Measurements from ENCODE around the gene CARNS1. TPM values are rescaled to one million over a fixed set of nuclear protein-coding genes. Genes with fewer than 3 reads are reported as not detected.

The CARNS1 gene
- total and polyA plus RNA-seq, 9 donors, result 0.12 to 13.2 (median 0.62) TPM

DNA sequence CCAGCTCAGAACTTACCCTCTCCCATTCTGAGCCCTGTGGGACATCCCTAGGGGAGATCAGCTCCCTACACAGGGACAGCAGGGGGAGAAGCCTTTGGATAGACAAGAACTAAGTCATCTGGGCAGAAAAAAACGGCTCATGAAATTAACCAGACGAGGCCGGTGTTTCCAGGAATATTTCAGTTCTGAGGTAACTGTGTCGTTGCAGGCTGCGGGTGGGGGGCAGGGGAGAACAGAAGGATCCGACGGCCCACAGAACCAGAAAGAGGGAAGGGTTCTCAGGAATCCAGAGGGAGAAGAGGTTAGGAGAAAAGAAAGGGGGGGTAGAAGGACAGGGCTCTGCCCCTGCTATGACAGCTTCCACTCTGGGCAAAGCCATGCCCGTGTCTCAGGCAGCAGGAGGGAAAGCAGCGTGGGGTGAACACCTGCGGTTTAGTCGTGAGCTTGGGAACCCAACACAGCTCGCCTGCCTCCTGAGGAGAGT, 45.6 kb upstream of the CARNS1 start:
- WGBS, 3 donors, result 25 to 46% (median 31%) methylated on average over 12 of the region's 12 CpGs
- no peaks in the 10 kb centered on the region for H3K9me3 ChIP-seq
- no peaks in the 10 kb centered on the region for H3K27me3 ChIP-seq
- no peaks in the 10 kb centered on the region for H3K36me3 ChIP-seq
- intact Hi-C loops (cut with DNase I), result no loop called here
- peak in 2 of 5 donors; percentile 53 for DNase-seq
- peak overlapping the region; percentile 33 to 62 for H3K27ac ChIP-seq
- H3K4me1 ChIP-seq (ENCODE audit: insufficient read depth), result peaks cover 39% of the 10 kb centered on the region
- H3K4me3 ChIP-seq, result no peak overlapping the region
- TF ChIP-seq POLR2A (IDR thresholded peaks at IDR 0.05) (no peak), EP300 (IDR thresholded peaks at IDR 0.05) (no peak)
- TF ChIP-seq, protein P1, sequence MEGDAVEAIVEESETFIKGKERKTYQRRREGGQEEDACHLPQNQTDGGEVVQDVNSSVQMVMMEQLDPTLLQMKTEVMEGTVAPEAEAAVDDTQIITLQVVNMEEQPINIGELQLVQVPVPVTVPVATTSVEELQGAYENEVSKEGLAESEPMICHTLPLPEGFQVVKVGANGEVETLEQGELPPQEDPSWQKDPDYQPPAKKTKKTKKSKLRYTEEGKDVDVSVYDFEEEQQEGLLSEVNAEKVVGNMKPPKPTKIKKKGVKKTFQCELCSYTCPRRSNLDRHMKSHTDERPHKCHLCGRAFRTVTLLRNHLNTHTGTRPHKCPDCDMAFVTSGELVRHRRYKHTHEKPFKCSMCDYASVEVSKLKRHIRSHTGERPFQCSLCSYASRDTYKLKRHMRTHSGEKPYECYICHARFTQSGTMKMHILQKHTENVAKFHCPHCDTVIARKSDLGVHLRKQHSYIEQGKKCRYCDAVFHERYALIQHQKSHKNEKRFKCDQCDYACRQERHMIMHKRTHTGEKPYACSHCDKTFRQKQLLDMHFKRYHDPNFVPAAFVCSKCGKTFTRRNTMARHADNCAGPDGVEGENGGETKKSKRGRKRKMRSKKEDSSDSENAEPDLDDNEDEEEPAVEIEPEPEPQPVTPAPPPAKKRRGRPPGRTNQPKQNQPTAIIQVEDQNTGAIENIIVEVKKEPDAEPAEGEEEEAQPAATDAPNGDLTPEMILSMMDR (IDR thresholded peaks at IDR 0.05), result no peak

DNA sequence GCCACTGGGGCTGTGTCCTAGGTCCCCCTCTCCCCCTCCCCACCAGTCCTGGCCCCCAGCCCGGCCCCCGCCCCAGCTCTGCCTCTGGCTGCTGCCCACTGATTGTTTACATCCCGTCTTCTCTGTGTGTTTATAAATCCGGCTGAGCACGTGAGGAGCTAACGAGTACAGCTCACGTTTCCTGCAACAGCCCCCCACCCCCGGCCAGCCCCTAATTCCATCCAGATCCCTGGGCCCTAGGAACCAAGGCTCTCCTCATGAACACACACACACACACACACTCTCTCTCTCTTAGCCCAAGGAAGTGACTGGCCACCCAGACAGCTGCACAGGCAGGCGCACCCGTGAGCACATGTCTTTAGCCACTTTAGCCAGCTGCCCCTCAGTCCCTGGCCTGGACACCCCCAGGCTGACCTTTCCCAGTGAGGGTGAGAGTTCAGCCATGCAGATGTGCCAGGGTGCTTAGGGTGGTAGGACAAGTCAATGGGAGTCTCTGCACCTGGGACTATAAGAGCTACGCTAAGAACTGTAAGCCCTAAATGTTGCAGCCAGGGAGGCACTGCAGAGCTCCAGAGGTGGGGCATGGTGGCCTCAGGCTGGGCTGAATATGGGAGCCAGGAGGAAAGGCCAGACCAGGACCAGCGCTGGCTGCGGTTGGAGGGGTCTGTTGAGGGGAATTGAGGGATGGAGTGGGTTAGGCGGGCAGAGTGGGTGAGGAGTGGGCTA, 45.0 kb upstream of the CARNS1 start:
- Histone ChIP-seq H3K4me3 (no peak overlapping the region), H3K36me3 (no peaks in the 10 kb centered on the region), H3K27me3 (no peaks in the 10 kb centered on the region), H3K4me1 (ENCODE audit: insufficient read depth) (peaks cover 39% of the 10 kb centered on the region), H3K27ac (peak overlapping the region; percentile 33 to 62), H3K9me3 (no peaks in the 10 kb centered on the region)
- TF ChIP-seq POLR2A (IDR thresholded peaks at IDR 0.05), result no peak
- TF ChIP-seq, protein P1 (IDR thresholded peaks at IDR 0.05), result no peak
- TF ChIP-seq EP300 (IDR thresholded peaks at IDR 0.05), result no peak
- 34 to 44% (median 36%) methylated on average over 13 to 14 of the region's 14 CpGs for WGBS, 3 donors
- intact Hi-C loops (cut with DNase I), result no loop called here
- peak in 3 of 5 donors; percentile 36 to 55 (median 38) for DNase-seq

DNA sequence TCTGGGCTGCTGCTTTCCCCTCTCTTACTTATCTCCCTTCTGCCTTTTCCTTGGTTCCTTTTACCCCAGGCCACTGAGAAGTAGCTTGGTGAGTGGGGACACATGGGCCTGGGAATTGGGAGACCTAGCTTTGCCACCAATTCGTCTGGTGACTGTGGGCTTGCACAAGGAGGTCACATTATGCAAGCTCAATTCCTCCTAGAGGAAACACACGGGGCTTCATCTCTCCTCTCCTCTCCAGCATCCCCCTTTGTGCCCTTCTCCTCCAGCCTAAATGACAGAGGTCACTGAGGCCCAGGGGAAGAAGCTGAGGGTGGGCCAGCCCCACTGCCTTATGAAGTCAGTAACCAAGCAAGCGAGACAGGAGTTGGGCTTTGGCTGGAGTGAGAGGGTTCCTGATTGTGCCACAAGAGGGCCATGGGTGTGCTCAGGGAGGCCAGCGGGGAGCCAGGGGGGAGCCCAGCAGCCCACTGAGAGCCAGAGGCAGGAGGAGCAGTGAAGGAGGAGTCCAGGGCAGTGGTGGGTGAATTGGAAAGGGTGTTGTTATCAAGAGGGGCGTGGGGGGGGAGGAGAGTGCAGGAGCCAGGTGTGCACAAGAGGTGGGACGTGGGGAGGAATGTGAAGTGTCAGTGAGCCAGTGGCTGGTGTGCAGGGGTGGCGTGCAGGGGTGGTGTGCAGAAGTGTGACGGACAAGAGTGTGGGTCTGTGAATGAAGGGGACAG, 44.1 kb upstream of the CARNS1 start:
- Histone ChIP-seq H3K36me3 (no peaks in the 10 kb centered on the region), H3K4me1 (ENCODE audit: insufficient read depth) (peaks cover 32% of the 10 kb centered on the region), H3K27ac (peak overlapping the region; percentile 78 to 85), H3K27me3 (no peaks in the 10 kb centered on the region), H3K9me3 (no peaks in the 10 kb centered on the region), H3K4me3 (peak overlapping the region; percentile 69)
- WGBS, 3 donors, result 61 to 73% (median 69%) methylated on average over 8 of the region's 8 CpGs
- TF ChIP-seq, protein P1 (IDR thresholded peaks at IDR 0.05), result peak in 1 of 3 donors; percentile 28
- TF ChIP-seq EP300 (IDR thresholded peaks at IDR 0.05) (no peak), POLR2A (IDR thresholded peaks at IDR 0.05) (no peak)
- peak in 2 of 5 donors; percentile 36 to 45 for DNase-seq
- intact Hi-C loops (cut with DNase I), result no loop called here

DNA sequence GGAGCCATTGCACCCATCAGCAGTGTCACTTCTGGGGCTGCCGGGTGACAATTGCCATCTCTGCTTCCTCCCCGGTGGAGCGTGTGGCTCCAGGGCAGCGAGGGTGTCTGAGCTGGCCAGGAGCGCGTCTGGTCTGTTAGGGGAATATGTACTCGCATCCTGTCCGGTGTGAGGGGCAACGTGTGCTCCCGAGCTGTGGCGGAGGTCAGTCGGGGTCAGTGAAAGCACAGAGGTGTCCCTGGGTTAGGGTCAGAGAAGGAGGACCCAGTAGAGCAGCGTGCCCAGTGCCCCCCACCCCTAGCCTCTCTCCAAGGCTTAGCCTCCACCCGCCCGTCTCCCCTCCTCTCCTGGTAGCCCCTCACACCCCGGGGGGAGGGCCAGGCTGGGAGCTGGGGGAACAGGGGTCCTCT, 43.6 kb upstream of the CARNS1 start:
- peaks cover 31% of the 10 kb centered on the region for H3K4me1 ChIP-seq (ENCODE audit: insufficient read depth)
- intact Hi-C loops (cut with DNase I), result no loop called here
- 25 to 32% (median 26%) methylated on average over 16 of the region's 16 CpGs for WGBS, 3 donors

More for the DNA sequence above, 43.6 kb upstream of the CARNS1 start:
- Histone ChIP-seq H3K36me3 (no peaks in the 10 kb centered on the region), H3K27ac (peak overlapping the region; percentile 78 to 85), H3K4me3 (peak overlapping the region; percentile 69), H3K9me3 (no peaks in the 10 kb centered on the region), H3K27me3 (no peaks in the 10 kb centered on the region)
- TF ChIP-seq, protein P1 (IDR thresholded peaks at IDR 0.05), result no peak
- TF ChIP-seq EP300 (IDR thresholded peaks at IDR 0.05) (no peak), POLR2A (IDR thresholded peaks at IDR 0.05) (no peak)
- DNase-seq, result peak in 2 of 5 donors; percentile 52 to 55
